ENCODE results near the gene TAS2R8. TPM values are rescaled to one million over a fixed set of nuclear protein-coding genes. Genes with fewer than 3 reads are reported as not detected.
A peak's percentile ranks its signal among the peaks of the same experiment; 100 is the strongest.
"Not testable (repeated sequence)": the region's sequence is repeated elsewhere in the genome, so short reads cannot be mapped to it uniquely, and the experiment has no call there.

The TAS2R8 gene
- total RNA-seq, 1 experiment from 2014 or later = not detected

- H3K27ac Mint-ChIP-seq = no peak overlapping the region
- POLR2A ChIA-PET = no interaction called here
- TF ChIP-seq TCF7 (CRISPR knock-in tag; IDR thresholded peaks at IDR 0.05; ENCODE audit: low read depth) (no peak), SMAD4 (CRISPR knock-in tag; IDR thresholded peaks at IDR 0.05) (no peak), E2F1 (CRISPR knock-in tag; IDR thresholded peaks at IDR 0.05) (no peak), NFYB (CRISPR knock-in tag; conservative IDR thresholded peaks at IDR 0.05; ENCODE audit: low read depth) (no peak), RELA (CRISPR knock-in tag; IDR thresholded peaks at IDR 0.05; ENCODE audit: borderline replicate concordance) (no peak)
- peaks cover 4% of the 10 kb centered on the region for H3K36me3 Mint-ChIP-seq
- CTCF ChIA-PET = no interaction called here
- H3K27me3 Mint-ChIP-seq (ENCODE audit: low read depth) = no peaks in the 10 kb centered on the region
- peaks cover 23% of the 10 kb centered on the region for H3K4me1 Mint-ChIP-seq
- H3K9me3 Mint-ChIP-seq = peaks cover 17% of the 10 kb centered on the region
- ATAC-seq (no peak), DNase-seq (ENCODE audit: low spot score) (no peak)
- no peak overlapping the region for H3K4me3 Mint-ChIP-seq
These were observed 12.9 kb downstream of the TAS2R8 start for GRCh38 chr12:10794222-10794621.

- H3K27me3 Mint-ChIP-seq (ENCODE audit: low read depth); POLR2A ChIA-PET; DNase-seq (ENCODE audit: low spot score); CTCF ChIA-PET; H3K4me3 Mint-ChIP-seq; H3K36me3 Mint-ChIP-seq; H3K27ac Mint-ChIP-seq: not testable (repeated sequence)
- ATAC-seq = peak; percentile 71
- Mint-ChIP-seq H3K4me1 (peaks cover 23% of the 10 kb centered on the region), H3K9me3 (peaks cover 17% of the 10 kb centered on the region)
These were observed 15.3 kb downstream of the TAS2R8 start for GRCh38 chr12:10791769-10792168.

- POLR2A ChIA-PET = no interaction called here
- CTCF ChIA-PET = interaction anchor here (1.1 to 2.2 kb wide), 2 partner anchors 387 to 416 kb away, joined by 5 to 6 read pairs; partner anchors contain the start of gene SMIM10L1
- H3K27me3 Mint-ChIP-seq (ENCODE audit: low read depth) = no peaks in the 10 kb centered on the region
- no peak for DNase-seq (ENCODE audit: low spot score)
- no peaks in the 10 kb centered on the region for H3K4me1 Mint-ChIP-seq
- H3K27ac Mint-ChIP-seq = no peak overlapping the region
- TF ChIP-seq PRRX2 (CRISPR knock-in tag; IDR thresholded peaks at IDR 0.05) (no peak), CREB1 (CRISPR knock-in tag; IDR thresholded peaks at IDR 0.05) (no peak), USF2 (CRISPR knock-in tag; IDR thresholded peaks at IDR 0.05) (no peak), NFYB (CRISPR knock-in tag; conservative IDR thresholded peaks at IDR 0.05; ENCODE audit: low read depth) (no peak), IRF2 (CRISPR knock-in tag; IDR thresholded peaks at IDR 0.05; ENCODE audit: borderline replicate concordance, low read depth) (no peak), GTF2I (CRISPR knock-in tag; conservative IDR thresholded peaks at IDR 0.05) (no peak), ZBTB21 (CRISPR knock-in tag; IDR thresholded peaks at IDR 0.05; ENCODE audit: borderline replicate concordance) (no peak)
- no peaks in the 10 kb centered on the region for H3K36me3 Mint-ChIP-seq
- no peak overlapping the region for H3K4me3 Mint-ChIP-seq
- ATAC-seq = no peak
- no peaks in the 10 kb centered on the region for H3K9me3 Mint-ChIP-seq
These were observed 23.8 kb downstream of the TAS2R8 start for GRCh38 chr12:10783252-10783651.

- TF ChIP-seq GTF2I (CRISPR knock-in tag; conservative IDR thresholded peaks at IDR 0.05) (no peak), ZBTB21 (CRISPR knock-in tag; IDR thresholded peaks at IDR 0.05; ENCODE audit: borderline replicate concordance) (no peak), CREB1 (CRISPR knock-in tag; IDR thresholded peaks at IDR 0.05) (no peak), ZNF138 (CRISPR knock-in tag; conservative IDR thresholded peaks at IDR 0.05) (no peak), NFATC4 (CRISPR knock-in tag; IDR thresholded peaks at IDR 0.05) (no peak), USF2 (CRISPR knock-in tag; IDR thresholded peaks at IDR 0.05) (no peak), KAT7 (CRISPR knock-in tag; IDR thresholded peaks at IDR 0.05; ENCODE audit: borderline replicate concordance) (no peak), CTCF (IDR thresholded peaks at IDR 0.05) (no peak), RORB (CRISPR knock-in tag; IDR thresholded peaks at IDR 0.05) (no peak), NR1H2 (CRISPR knock-in tag; IDR thresholded peaks at IDR 0.05) (no peak), FOXP4 (CRISPR knock-in tag; IDR thresholded peaks at IDR 0.05) (no peak), AR (CRISPR knock-in tag; IDR thresholded peaks at IDR 0.05) (no peak)
- no peaks in the 10 kb centered on the region for H3K4me1 Mint-ChIP-seq
- ATAC-seq = no peak; the same call in 1 of the 2 replicates
- no peak overlapping the region for H3K27ac Mint-ChIP-seq
- ChIA-PET POLR2A (no interaction called here), CTCF (interaction anchor here (0.7 kb wide), 1 partner anchor 8 kb away, joined by 5 read pairs; no protein-coding TSS in a partner anchor)
- no peak for DNase-seq (ENCODE audit: low spot score)
- no peak overlapping the region for H3K4me3 Mint-ChIP-seq
- no peaks in the 10 kb centered on the region for H3K27me3 Mint-ChIP-seq (ENCODE audit: low read depth)
- no peaks in the 10 kb centered on the region for H3K36me3 Mint-ChIP-seq
- H3K9me3 Mint-ChIP-seq = no peaks in the 10 kb centered on the region
These were observed 28.0 kb downstream of the TAS2R8 start for GRCh38 chr12:10779103-10779502.
